22Rv1 (cell line): ENCODE results near the gene GDNF.

Experiments used
- ZFX ChIP-seq: fragments of 450-650 bp; IDR thresholded peaks from 2 replicates; pipeline ENCODE4 v1.6.1; 2017; ENCODE audit warnings: antibody characterized with exemption, borderline replicate concordance
- TF ChIP-seq, protein P1 (sequence below): fragments of 450-650 bp; IDR thresholded peaks from 2 replicates; pipeline ENCODE4 v1.5.1; 2017; ENCODE audit warnings: mild to moderate bottlenecking

DNA sequence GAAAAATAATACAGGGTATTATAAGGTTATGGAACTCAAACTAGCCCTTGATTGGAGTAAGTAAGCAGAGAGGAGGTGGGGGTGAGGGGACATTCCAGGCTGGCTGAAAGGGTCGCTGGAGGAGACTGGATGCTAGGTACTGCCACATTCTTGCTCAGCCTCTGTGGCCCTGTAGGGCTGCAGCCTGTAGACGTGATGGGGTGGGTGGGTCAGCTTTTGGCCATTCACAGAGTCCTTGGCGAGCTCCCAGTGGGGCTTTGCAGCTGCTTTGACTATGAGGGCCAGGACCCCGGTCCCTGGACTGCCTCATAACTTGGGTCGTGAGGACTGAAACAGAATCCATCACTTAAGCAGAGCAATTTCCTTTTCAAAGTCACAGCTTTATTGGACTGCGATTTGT, 4.2 kb upstream of the GDNF start:
- TF ChIP-seq, protein P1, sequence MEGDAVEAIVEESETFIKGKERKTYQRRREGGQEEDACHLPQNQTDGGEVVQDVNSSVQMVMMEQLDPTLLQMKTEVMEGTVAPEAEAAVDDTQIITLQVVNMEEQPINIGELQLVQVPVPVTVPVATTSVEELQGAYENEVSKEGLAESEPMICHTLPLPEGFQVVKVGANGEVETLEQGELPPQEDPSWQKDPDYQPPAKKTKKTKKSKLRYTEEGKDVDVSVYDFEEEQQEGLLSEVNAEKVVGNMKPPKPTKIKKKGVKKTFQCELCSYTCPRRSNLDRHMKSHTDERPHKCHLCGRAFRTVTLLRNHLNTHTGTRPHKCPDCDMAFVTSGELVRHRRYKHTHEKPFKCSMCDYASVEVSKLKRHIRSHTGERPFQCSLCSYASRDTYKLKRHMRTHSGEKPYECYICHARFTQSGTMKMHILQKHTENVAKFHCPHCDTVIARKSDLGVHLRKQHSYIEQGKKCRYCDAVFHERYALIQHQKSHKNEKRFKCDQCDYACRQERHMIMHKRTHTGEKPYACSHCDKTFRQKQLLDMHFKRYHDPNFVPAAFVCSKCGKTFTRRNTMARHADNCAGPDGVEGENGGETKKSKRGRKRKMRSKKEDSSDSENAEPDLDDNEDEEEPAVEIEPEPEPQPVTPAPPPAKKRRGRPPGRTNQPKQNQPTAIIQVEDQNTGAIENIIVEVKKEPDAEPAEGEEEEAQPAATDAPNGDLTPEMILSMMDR, result no peak
- no peak for TF ChIP-seq ZFX
